Measurements from ENCODE around the gene CTTN. TPM values are rescaled to one million over a fixed set of nuclear protein-coding genes. Genes with fewer than 3 reads are reported as not detected.

The CTTN gene
- polyA plus RNA-seq, 4 donors, result 132 to 226 (median 158) TPM

DNA sequence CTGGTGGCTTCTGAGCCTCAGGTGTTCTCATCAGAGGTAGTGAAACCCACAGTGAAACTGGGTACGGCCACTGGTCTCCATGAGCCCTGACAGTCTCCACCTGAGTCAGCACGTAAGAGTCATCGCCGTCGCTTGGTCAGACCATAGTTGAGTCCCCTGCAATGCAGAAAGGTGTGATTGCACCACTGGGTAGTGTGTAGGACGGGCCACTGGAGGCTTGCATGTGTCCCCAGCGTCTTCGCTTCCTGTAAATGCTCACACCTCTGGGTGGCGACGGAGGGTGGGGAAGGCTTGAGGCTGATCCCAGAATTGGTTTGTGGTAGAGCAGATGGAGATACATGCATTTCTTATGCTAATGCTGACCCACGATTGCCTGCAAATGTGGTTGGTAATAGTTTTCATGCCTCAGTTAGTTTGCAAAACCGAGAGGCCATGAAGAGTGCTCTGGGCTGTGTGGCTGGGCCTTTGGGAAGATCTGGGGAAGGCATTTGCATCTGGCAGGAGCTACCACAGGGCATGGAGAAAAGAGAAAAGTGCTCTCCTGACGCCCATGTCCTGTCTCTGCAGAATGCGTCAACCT is 26.5 kb downstream of the CTTN start:
- DNase-seq (ENCODE audit: low read depth in 4 of 4, low spot score in 3 of 4), result no peak

DNA sequence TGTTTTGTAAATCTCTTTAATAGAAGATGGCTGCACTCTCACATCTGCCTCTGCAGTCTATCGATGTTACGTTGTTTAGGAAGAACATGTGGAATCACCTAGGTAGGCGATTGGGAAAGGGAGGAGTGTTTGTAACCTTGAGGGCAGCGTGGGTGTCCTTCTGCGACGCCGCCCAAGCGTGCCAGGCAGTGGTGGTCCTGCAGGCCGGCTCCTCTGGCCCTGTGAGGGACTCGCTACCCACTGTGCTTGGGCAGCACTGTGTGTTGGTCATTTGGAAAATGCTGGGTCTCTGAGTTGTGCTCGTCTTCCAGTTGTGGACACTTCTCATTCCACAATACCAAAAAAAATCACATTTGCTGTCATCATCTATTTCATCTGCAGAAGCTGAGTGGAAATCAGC is 29.1 kb downstream of the CTTN start:
- DNase-seq (ENCODE audit: low read depth in 4 of 4, low spot score in 3 of 4), result no peak

DNA sequence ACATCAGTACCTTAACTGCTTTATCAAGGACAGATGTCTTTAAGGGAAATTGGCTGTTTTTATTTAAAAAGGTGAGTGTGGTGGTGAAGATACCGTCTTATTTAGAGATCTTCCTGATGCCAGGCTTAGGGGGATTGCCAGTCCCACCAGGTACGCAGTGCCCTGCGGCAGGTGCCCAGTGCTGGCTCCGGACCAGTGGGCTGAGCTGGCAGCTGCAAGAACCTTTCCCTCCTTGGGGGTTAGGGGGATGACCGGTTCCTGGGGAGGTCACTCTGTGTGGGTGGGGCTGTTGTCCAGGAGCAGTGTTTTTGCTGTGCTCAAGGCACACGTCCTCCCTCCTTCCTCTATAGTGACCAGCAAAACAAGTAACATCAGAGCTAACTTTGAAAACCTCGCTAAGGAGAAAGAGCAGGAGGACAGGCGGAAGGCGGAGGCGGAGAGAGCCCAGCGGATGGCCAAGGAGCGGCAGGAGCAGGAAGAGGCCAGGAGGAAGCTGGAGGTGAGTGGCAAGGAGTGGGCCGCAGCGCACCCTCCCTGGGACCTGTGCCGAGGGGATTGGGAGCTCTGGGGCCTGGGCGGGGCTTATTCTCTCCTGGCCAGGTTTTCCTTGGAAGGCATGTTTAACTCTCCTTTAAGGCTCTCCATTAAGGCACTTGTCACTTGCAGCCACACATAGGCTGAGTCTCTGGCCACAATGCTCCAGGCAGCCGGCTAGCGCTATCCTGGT is 30.5 kb downstream of the CTTN start:
- DNase-seq (ENCODE audit: low read depth in 4 of 4, low spot score in 3 of 4), result no peak

DNA sequence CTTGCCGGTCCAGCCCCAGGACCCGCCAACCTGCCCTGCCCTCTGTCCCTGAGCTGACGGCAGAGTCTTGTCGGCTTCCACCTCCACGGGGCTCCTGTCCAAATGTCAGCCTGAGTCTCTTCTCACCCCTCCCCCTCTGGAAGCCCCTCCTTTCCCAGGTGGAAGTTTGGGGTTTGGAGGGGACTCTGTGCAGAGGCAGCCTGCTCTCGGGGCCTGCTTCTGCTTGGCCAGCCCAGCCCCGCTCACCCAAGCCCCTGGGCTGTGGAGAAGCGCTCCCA is 31.0 kb downstream of the CTTN start:
- no peak for DNase-seq (ENCODE audit: low read depth in 4 of 4, low spot score in 3 of 4)

DNA sequence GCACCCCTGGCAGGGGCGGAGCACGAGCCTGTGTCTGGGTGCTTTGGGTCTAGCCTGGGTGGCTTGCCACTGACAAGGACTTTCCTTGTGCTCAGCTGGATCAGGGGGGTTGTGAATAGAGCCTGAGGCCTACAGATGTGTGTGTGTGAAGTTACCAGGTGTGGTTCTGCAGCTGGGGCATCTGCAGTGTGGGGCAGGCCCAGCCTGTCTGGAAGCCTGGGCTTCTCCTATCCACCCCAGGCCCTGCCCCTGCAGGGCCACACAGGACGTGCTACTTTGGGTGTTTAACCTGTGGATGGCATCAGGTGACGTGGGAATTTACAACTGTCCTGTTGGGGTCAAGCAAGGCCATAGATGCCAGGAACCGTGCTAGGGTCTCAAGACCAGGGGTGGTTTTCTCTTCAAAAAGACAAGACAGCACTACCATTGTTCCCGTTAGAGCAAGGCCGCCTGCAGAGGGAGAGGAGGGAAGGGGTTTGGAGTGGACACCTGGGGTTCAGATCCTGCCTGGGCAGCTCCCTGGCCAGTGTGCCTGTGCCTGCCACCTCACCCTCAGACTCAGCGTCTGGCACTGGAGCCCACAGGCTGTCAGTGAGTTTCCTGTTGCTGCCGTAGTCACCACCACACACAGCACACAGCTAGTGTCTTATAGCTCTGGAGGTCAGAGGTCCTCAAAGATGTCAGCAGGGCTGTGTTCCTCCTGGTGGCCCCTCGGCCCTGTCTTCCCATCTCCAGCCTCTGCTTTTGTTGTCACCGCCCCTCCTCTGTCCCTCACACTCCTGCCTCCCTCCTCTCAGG is 31.6 kb downstream of the CTTN start:
- DNase-seq (ENCODE audit: low read depth in 4 of 4, low spot score in 3 of 4), result no peak

DNA sequence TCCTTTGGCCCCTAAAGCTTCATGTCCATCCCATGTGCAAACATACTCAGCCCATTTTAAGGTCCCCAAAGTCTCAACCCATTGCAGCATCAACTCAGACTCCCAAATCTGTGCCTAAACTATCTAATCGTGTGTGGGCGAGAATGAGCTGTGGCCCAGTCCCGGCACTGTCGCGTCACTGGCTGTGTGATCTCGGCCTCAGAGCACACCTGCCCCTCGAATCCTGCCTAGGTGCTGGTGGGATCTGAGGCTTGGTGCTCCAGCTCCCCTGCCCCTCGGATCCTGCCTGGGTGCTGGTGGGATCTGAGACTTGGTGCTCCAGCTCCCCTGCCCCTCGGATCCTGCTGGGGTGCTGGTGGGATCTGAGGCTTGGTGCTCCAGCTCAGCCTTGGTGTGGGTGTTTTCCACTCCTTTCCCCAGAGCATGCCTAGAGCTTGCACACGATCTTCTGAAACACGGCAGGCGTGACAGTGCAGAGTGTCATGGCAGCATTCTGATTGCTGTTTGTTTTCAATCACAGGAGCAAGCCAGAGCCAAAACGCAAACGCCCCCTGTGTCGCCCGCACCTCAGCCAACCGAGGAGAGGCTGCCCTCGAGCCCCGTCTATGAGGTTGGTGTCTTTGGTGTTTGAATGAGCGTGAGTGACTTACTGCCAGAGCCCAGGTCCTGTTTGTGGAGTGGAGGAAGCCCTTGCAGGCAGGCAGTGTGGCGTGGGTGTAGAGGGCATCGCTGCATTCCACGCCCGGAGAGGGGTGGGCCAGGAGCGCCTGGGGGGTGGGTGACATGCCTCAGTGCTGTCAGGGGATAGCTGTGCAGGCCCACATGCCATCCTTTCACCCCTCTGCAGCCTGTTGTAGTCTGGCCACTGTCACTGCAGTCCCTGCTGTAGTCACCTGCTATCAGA is 32.6 kb downstream of the CTTN start:
- no peak for DNase-seq (ENCODE audit: low read depth in 4 of 4, low spot score in 3 of 4)

DNA sequence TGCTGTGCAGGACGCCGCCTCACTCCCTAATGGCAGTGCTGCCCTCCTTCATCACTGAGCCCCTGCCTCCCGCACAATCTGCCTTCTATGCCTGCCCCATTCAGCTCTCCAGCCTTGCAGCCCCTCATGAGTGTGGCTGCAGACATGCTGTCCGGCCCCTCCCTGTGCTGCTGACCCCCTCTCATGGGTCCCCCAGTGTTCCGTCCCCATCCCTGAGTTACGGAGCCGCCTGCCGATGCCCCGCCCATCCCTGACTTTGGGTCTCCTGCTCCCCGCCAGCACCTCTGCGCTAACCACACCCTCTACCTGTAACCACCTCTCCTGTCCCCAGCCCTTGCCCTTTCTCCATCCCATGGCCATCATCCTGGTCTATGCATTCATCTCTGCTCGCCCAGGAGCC is 33.3 kb downstream of the CTTN start:
- DNase-seq (ENCODE audit: low read depth in 4 of 4, low spot score in 3 of 4), result no peak

DNA sequence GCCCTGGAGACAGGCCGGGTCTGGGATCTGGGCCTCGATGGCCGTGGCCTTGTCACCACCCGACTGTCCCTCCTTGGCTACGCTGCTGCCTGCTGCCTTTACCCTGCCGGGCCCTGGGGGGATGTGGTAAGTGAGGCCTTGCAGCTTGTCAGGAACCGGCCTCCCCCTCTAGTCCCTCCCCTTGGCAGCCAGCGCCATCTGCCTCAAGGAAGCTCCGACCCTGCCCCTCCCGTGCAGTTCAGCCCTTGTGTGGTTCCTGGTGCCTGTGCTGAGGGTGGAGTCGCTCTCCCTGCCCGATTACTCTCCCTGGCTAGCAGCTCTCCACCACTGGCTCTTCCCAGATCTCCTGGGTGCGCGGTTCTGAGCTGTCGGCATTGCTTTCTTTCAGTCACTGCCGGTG is 33.7 kb downstream of the CTTN start:
- DNase-seq (ENCODE audit: low read depth in 4 of 4, low spot score in 3 of 4), result no peak

DNA sequence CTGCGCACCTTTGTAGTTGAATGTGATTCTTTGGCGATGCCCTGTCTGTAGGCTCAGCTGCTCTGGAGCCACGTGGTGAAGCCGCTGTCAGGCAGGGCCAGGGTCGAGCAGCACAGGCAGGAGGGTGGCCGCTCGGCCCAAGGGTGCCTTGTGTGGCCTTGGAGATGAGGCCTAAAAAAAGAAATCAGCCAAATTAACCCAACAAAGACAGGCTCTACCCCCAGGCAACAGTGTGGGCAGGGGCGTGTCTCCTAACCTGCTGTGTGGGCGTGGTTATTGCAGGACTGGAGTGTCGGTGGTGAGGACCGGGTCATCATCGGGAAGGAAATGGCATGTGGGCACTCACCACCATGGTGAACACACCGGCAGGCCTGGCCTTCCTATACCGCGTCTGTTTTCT is 34.3 kb downstream of the CTTN start:
- DNase-seq (ENCODE audit: low read depth in 4 of 4, low spot score in 3 of 4), result no peak

DNA sequence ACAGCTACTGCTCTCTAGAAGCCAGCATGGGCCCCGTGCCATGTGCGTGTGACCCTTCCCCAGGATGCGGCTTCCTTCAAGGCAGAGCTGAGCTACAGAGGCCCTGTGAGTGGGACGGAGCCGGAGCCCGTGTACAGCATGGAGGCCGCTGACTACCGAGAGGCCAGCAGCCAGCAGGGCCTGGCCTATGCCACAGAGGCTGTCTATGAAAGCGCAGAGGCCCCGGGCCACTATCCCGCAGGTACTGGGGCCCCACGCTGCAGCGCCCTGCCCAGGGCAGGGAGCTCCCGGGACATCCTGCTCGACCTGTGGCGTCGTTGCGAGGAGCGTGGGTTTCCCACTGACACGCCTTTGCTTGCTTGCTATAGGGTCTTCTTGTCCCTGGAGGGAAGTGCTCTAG is 34.7 kb downstream of the CTTN start:
- DNase-seq (ENCODE audit: low read depth in 4 of 4, low spot score in 3 of 4), result no peak

DNA sequence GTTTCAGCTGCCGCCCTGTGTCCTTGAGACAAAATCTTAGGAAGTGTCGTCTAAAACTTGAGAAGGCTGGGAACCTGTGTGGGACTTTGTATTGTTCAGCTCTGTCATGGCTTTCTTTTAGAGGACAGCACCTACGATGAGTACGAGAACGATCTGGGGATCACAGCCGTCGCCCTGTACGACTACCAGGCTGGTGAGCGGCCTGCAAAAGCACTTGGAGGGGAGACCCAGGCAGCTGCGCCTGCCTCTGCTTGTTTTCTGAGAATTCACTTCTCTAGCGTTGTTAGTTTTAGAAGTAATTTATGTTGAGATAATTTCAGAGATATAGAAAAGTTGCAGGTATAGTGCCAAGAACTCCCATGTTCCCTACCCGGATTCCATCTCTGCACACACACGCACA is 35.2 kb downstream of the CTTN start:
- DNase-seq (ENCODE audit: low read depth in 4 of 4, low spot score in 3 of 4), result no peak

DNA sequence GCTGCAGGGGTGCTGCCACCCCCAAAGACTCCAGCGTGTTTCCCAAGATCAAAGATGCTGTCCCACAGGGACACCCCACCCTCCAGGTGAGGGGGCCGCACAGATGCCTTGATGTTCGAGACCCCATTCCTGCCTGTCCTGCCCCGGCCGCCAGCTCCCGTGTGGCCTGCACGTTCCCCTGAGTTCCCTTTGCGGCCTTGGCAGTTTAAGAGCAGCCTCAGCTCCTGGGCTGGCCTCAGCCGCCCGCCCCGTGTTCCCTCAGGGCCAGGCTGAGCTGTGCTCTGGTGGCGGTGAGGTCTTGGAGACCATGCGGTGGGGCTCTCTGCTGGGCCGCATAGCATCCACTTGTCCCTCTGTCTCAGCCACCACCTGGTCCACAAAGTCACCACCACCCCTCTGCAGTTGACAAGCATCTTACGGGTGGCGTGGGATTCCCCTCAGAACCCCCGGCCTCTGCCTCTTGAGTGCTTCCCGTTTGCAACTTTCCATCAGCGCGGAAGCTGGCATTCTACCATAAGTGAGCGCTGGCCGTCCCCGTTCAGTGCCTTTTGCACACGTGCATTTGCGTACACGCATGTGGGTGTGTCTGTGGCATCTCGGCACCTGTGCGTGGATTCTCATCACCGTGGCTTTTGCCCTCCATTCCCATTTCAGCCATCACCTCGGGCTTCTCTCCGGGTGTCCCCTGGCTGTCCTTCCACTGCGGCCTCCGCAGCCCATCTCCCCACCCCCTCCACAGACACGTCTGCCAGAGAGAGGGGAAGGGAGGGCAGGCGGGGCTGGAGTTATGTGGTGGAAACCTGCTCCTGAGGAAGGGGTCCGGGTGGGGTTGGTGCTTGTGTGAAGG is 35.9 kb downstream of the CTTN start:
- no peak for DNase-seq (ENCODE audit: low read depth in 4 of 4, low spot score in 3 of 4)

DNA sequence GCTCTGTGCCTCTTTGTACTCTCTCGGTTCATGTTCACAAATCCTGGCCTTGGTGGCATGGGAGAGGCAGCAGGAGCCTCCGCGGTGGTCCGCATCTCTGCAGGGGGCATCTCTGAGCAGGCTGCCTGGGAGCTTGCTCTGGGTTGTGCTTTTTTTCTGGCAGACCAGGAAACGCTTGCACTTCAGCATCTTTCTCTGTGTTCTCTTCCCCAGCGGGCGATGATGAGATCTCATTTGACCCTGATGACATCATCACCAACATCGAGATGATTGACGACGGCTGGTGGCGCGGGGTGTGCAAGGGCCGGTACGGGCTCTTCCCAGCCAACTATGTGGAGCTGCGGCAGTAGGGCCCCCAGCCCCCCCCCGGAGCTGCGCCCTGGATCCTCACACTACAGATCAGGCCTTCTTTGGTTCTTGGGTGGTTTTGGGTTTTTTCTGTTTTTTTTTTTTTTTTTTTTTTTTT is 36.5 kb downstream of the CTTN start:
- DNase-seq (ENCODE audit: low read depth in 4 of 4, low spot score in 3 of 4), result no peak

DNA sequence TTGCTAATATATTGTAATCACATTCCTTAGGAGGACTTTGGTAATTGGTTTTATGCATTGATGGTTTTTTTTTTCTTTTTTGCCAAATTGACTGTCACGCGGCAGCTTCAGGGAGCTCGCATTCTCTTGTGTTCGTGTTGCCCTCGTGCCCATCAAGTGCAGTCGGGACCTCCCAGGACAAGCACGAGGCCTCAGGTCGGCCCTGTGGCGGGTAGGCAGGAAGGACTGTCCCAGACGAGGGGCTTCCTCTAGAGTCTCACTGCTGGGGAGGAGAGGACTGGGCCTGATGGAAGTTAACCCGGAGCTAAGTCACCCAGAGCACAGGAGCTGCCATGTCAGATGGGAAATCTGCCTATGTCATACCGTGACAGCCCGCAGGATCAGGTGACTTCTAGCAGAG is 37.0 kb downstream of the CTTN start:
- no peak for DNase-seq (ENCODE audit: low read depth in 4 of 4, low spot score in 3 of 4)

DNA sequence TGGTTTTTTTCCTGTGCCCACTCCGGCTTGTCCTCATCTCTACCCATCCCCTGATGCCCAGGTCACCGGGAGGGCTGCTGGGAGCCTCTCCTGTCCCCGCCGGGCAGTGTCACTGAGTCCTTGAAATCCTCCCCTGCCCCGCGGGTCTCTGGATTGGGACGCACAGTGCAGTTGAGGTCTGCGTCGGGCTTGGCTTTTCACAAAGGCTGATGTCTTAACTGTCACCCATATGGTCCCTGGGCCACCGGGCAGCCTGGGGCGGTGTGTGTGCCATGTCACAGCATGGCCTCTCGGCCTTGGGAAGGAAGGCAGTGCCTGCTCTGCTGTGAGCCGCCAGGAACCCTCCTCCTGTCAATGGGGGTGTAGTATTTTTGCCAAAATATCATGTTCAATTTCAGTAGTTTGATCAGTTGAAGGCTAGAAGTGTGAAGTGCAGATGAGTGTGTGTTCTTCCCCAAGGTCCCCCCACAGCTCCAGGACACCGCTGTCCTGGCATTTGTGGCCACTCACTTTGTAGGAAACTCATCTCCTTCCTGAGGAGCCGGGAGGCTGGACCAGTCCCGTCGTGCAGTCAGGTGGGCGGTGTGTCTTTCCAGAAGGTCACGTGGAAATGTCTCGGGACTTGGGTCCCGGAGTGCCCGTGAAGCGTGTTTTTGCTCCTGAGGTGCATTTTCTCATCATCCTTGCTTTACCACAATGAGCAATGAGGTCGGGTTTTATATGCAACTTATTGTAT is 37.6 kb downstream of the CTTN start:
- no peak for DNase-seq (ENCODE audit: low read depth in 4 of 4, low spot score in 3 of 4)

DNA sequence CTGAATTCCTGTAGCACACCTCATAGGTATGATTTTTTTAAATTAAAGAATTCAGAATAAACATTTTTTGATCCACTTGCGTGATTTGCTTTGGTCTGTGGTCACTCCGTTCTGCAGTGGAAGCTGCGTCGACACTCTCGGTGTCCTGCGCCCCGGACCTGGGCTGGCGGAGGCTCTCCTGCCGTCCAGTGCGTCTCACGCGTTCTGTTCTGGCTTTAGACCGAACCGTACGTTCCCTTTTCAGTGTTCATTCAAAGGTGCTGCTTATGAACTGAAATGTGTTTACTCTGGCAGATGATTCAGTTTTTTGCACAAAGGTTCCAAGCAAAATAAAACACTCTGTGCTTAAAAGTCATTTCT is 38.2 kb downstream of the CTTN start:
- no peak for DNase-seq (ENCODE audit: low read depth in 4 of 4, low spot score in 3 of 4)

DNA sequence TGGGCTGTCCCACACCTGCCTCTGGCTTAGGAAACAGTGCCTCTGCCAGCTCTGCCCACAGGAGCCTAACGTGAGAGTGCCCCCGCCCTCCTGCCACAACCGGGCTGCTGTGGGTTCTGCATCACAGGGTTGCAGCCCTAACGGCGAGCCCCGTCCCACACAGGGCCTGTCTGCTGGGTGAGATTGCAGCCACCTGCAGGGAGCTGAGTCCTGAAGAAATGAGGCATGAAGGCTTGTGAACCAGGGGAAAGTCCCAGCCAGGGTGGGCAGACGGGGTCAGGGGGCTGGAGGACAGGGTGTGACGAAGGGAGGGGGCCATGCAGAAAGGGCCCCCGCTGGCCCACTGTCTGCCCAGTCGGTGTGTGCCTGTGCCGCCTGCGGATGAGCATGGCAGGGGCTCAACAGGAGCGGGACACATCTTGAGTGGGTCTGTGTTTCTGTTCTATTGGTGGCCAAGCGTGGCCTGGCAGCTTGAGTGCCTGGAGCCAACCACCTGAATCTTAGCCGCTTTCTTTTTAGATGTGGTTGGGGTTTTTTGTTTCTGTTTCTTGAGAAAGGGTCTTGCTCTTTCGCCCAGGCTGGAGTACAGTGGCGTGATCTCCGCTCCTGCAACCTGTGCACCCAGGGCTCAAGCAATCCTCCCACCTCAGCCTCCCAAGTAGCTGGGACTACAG is 38.9 kb downstream of the CTTN start:
- DNase-seq (ENCODE audit: low read depth in 4 of 4, low spot score in 3 of 4), result no peak

DNA sequence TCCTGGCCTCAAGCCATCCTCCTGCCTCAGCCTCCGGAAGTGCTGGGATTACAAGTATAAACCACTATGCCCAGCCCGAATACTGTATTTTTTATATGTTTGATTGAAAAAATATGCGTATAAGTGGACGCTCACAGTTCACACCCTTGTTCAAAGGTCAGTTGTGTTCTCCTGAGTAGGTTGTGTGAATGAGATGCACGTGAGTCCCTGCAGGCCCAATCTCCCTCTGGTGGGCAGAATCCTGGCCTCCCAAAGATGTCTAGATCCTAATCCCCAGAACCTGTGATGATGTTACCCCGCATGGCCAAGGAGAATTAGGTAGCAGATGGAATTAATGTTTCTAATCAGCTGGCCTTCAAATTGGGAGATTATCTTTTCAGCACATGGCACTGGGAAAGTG is 41.9 kb downstream of the CTTN start:
- DNase-seq (ENCODE audit: low read depth in 4 of 4, low spot score in 3 of 4), result no peak

DNA sequence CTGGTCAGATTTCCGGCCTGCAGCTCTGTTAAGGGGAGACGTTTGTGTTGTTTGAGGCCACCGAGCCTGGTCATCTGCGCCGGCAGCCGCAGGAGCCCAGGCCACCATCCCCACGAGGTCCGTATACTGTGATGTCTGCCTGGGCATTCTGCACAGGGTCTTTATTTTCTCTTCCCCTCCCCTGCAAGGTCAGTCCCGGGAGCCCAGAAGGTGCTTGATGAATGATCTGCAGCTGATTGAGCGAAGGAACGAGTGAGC is 45.4 kb downstream of the CTTN start:
- no peak for DNase-seq (ENCODE audit: low read depth in 4 of 4, low spot score in 3 of 4)

Measured in left renal pelvis (tissue), 4 donors.